ENCODE results near the gene OTUB2. TPM values are rescaled to one million over a fixed set of nuclear protein-coding genes. Genes with fewer than 3 reads are reported as not detected.

Gene OTUB2
- polyA plus RNA-seq, 1 donor = 0.93 TPM

GRCh38 chr14:94005324-94006073 is 20.6 kb upstream of the OTUB2 start:
- no peak overlapping the region for H3K27ac ChIP-seq (ENCODE audit: low read length)
- WGBS (ENCODE audit: insufficient coverage, low lambda C conversion rate) = 10% methylated on average over 2 of the region's 14 CpGs
- no peak for DNase-seq
- no peaks in the 10 kb centered on the region for H3K4me1 ChIP-seq (ENCODE audit: control insufficient read depth, insufficient read depth, low read length)
- no peaks in the 10 kb centered on the region for H3K36me3 ChIP-seq (ENCODE audit: control insufficient read depth, insufficient read depth, low read length)
- peaks cover 7% of the 10 kb centered on the region for H3K27me3 ChIP-seq (ENCODE audit: control insufficient read depth, insufficient read depth, low read length)
- H3K9me3 ChIP-seq (ENCODE audit: control insufficient read depth, low read depth, low read length) = no peaks in the 10 kb centered on the region
- no peak overlapping the region for H3K4me3 ChIP-seq (ENCODE audit: low read length)

- H3K4me1 ChIP-seq (ENCODE audit: control insufficient read depth, insufficient read depth, low read length) = no peaks in the 10 kb centered on the region
- no peak overlapping the region for H3K4me3 ChIP-seq (ENCODE audit: low read length)
- no peaks in the 10 kb centered on the region for H3K36me3 ChIP-seq (ENCODE audit: control insufficient read depth, insufficient read depth, low read length)
- no peaks in the 10 kb centered on the region for H3K9me3 ChIP-seq (ENCODE audit: control insufficient read depth, low read depth, low read length)
- no peak overlapping the region for H3K27ac ChIP-seq (ENCODE audit: low read length)
- WGBS (ENCODE audit: insufficient coverage, low lambda C conversion rate) = no CpG with 5 or more reads among the region's 3 CpGs
- DNase-seq = no peak
- peaks cover 2% of the 10 kb centered on the region for H3K27me3 ChIP-seq (ENCODE audit: control insufficient read depth, insufficient read depth, low read length)
Observed at GRCh38 chr14:94008234-94008633, 17.9 kb upstream of the OTUB2 start.

DNA sequence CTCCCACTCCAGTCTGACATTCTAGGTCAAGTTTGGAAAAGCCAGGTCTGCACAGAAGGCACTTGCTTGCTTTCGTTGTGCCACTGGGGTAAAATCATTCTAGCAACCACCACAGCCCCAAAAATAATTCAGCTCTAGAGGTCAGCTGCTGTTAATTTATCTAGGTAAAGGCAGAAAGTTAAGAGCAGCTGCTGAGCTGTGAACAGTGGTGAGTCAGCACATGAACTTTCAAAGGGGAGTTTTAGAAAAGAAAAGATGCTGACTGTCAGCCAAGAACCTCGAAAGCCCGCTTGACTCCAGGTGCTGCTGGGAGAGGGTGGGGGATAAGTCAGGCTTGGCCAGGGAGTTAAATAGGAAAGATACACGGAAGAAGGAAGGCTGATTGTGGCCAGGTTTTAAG is 16.4 kb upstream of the OTUB2 start:
- H3K27ac ChIP-seq (ENCODE audit: low read length) = no peak overlapping the region
- DNase-seq = no peak
- WGBS (ENCODE audit: insufficient coverage, low lambda C conversion rate) = no CpG with 5 or more reads among the region's 4 CpGs
- H3K9me3 ChIP-seq (ENCODE audit: control insufficient read depth, low read depth, low read length) = no peaks in the 10 kb centered on the region
- peaks cover 7% of the 10 kb centered on the region for H3K27me3 ChIP-seq (ENCODE audit: control insufficient read depth, insufficient read depth, low read length)
- H3K4me1 ChIP-seq (ENCODE audit: control insufficient read depth, insufficient read depth, low read length) = no peaks in the 10 kb centered on the region
- no peak overlapping the region for H3K4me3 ChIP-seq (ENCODE audit: low read length)
- no peaks in the 10 kb centered on the region for H3K36me3 ChIP-seq (ENCODE audit: control insufficient read depth, insufficient read depth, low read length)

GRCh38 chr14:94010625-94011024 is 15.5 kb upstream of the OTUB2 start:
- Histone ChIP-seq H3K27ac (ENCODE audit: low read length) (no peak overlapping the region), H3K4me1 (ENCODE audit: control insufficient read depth, insufficient read depth, low read length) (no peaks in the 10 kb centered on the region), H3K4me3 (ENCODE audit: low read length) (no peak overlapping the region), H3K27me3 (ENCODE audit: control insufficient read depth, insufficient read depth, low read length) (peaks cover 11% of the 10 kb centered on the region), H3K36me3 (ENCODE audit: control insufficient read depth, insufficient read depth, low read length) (no peaks in the 10 kb centered on the region), H3K9me3 (ENCODE audit: control insufficient read depth, low read depth, low read length) (no peaks in the 10 kb centered on the region)
- DNase-seq = no peak
- WGBS (ENCODE audit: insufficient coverage, low lambda C conversion rate) = no CpG with 5 or more reads among the region's 6 CpGs

DNA sequence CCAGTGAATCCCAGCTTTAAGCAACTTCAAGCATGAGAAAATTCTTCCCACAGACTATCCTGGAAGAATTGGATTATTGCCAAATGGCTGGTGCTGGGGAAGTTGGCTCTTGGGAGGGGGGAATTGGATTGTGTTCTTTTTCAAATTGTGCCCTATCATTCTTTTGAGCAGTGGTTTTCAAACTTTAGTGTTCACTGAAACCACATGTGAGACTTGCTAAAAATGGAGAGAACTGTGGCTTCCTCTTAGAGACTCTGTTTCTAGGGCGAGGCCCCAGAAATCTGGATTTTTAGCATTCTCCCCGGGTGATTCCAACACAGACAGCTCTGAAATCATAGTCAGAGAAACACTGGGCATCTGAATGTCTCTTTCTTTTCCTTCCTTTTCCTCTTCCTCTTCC is 14.3 kb upstream of the OTUB2 start:
- Histone ChIP-seq H3K4me1 (ENCODE audit: control insufficient read depth, insufficient read depth, low read length) (no peaks in the 10 kb centered on the region), H3K36me3 (ENCODE audit: control insufficient read depth, insufficient read depth, low read length) (no peaks in the 10 kb centered on the region), H3K27ac (ENCODE audit: low read length) (no peak overlapping the region), H3K4me3 (ENCODE audit: low read length) (no peak overlapping the region), H3K9me3 (ENCODE audit: control insufficient read depth, low read depth, low read length) (no peaks in the 10 kb centered on the region), H3K27me3 (ENCODE audit: control insufficient read depth, insufficient read depth, low read length) (peaks cover 14% of the 10 kb centered on the region)
- DNase-seq = no peak
- WGBS (ENCODE audit: insufficient coverage, low lambda C conversion rate) = no CpG with 5 or more reads among the region's 2 CpGs

DNA sequence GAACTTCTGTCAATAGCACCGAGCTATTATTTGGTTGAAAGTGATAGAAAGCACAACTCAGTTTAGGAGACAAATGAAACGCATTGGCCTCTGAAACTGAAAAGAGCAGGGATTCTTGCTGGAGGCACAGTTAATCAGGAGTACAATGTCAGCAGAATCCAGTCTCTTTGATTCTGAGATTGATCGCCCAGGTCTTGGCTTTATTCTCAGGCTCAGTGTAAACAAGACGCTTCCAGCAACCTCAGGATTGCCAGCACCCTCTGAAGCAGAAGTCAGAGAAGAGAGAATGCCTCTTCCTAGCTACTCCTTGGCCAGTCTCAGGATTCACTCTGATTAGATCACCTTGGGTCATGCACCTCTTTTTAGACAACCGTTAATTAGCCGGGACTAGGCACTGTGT is 11.8 kb upstream of the OTUB2 start:
- H3K9me3 ChIP-seq (ENCODE audit: control insufficient read depth, low read depth, low read length) = no peaks in the 10 kb centered on the region
- H3K36me3 ChIP-seq (ENCODE audit: control insufficient read depth, insufficient read depth, low read length) = no peaks in the 10 kb centered on the region
- no peak overlapping the region for H3K27ac ChIP-seq (ENCODE audit: low read length)
- no peaks in the 10 kb centered on the region for H3K4me1 ChIP-seq (ENCODE audit: control insufficient read depth, insufficient read depth, low read length)
- WGBS (ENCODE audit: insufficient coverage, low lambda C conversion rate) = no CpG with 5 or more reads among the region's 6 CpGs
- no peak for DNase-seq
- no peak overlapping the region for H3K4me3 ChIP-seq (ENCODE audit: low read length)
- H3K27me3 ChIP-seq (ENCODE audit: control insufficient read depth, insufficient read depth, low read length) = peaks cover 18% of the 10 kb centered on the region

DNA sequence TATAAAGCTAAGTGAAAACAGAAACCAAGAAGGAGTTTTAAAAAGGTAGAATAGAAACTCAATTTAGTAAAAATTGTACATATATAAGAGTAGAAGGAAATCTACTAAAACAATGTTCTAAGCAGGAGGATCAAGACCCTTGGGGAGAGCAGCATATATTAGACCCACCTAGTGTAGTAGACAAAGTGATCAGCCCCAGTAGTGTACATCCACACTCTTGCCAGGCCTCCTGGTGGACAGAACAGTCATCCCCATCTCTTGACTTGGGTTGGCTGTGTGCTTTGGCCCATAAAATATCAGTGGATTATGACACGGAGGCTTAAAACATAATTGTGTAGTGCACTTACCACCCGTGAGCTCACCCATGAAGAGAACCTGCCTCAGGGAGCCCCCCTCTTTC is 10.9 kb upstream of the OTUB2 start:
- no peaks in the 10 kb centered on the region for H3K9me3 ChIP-seq (ENCODE audit: control insufficient read depth, low read depth, low read length)
- H3K27ac ChIP-seq (ENCODE audit: low read length) = no peak overlapping the region
- H3K4me1 ChIP-seq (ENCODE audit: control insufficient read depth, insufficient read depth, low read length) = no peaks in the 10 kb centered on the region
- H3K27me3 ChIP-seq (ENCODE audit: control insufficient read depth, insufficient read depth, low read length) = peaks cover 18% of the 10 kb centered on the region
- WGBS (ENCODE audit: insufficient coverage, low lambda C conversion rate) = no CpG with 5 or more reads among the region's 2 CpGs
- H3K4me3 ChIP-seq (ENCODE audit: low read length) = no peak overlapping the region
- H3K36me3 ChIP-seq (ENCODE audit: control insufficient read depth, insufficient read depth, low read length) = no peaks in the 10 kb centered on the region
- no peak for DNase-seq

- Histone ChIP-seq H3K4me3 (ENCODE audit: low read length) (no peak overlapping the region), H3K4me1 (ENCODE audit: control insufficient read depth, insufficient read depth, low read length) (no peaks in the 10 kb centered on the region), H3K36me3 (ENCODE audit: control insufficient read depth, insufficient read depth, low read length) (no peaks in the 10 kb centered on the region), H3K9me3 (ENCODE audit: control insufficient read depth, low read depth, low read length) (no peaks in the 10 kb centered on the region), H3K27me3 (ENCODE audit: control insufficient read depth, insufficient read depth, low read length) (peaks cover 15% of the 10 kb centered on the region), H3K27ac (ENCODE audit: low read length) (no peak overlapping the region)
- WGBS (ENCODE audit: insufficient coverage, low lambda C conversion rate) = no CpG with 5 or more reads among the region's 8 CpGs
- DNase-seq = no peak
Observed at GRCh38 chr14:94016446-94016976, 9.6 kb upstream of the OTUB2 start.

- no CpG with 5 or more reads among the region's 8 CpGs for WGBS (ENCODE audit: insufficient coverage, low lambda C conversion rate)
- H3K36me3 ChIP-seq (ENCODE audit: control insufficient read depth, insufficient read depth, low read length) = no peaks in the 10 kb centered on the region
- H3K4me3 ChIP-seq (ENCODE audit: low read length) = no peak overlapping the region
- H3K27ac ChIP-seq (ENCODE audit: low read length) = no peak overlapping the region
- DNase-seq = no peak
- no peaks in the 10 kb centered on the region for H3K9me3 ChIP-seq (ENCODE audit: control insufficient read depth, low read depth, low read length)
- H3K27me3 ChIP-seq (ENCODE audit: control insufficient read depth, insufficient read depth, low read length) = peaks cover 15% of the 10 kb centered on the region
- H3K4me1 ChIP-seq (ENCODE audit: control insufficient read depth, insufficient read depth, low read length) = peaks cover 3% of the 10 kb centered on the region
Observed at GRCh38 chr14:94018308-94018707, 7.8 kb upstream of the OTUB2 start.

DNA sequence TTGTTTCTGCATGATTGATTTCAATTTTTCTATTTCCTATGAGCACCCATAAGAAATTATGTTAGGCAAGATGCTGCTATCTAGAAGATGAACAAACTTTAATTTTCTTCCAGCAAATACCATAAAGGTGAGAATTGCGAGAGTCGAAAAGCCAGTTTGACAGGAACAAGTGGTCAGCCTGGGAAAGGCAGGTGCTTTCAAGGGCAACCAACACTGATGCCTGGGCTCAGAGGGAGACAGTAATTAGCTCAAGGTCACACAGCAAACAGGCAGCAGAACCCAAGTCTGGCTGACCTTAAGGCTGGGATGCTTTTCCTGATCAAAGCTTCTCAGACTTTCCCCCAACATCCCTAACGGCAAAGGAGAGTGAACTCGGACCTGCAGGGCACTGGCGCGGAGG is 6.8 kb upstream of the OTUB2 start:
- no peak overlapping the region for H3K4me3 ChIP-seq (ENCODE audit: low read length)
- H3K27me3 ChIP-seq (ENCODE audit: control insufficient read depth, insufficient read depth, low read length) = peaks cover 14% of the 10 kb centered on the region
- H3K36me3 ChIP-seq (ENCODE audit: control insufficient read depth, insufficient read depth, low read length) = no peaks in the 10 kb centered on the region
- H3K27ac ChIP-seq (ENCODE audit: low read length) = no peak overlapping the region
- no peak for DNase-seq
- H3K4me1 ChIP-seq (ENCODE audit: control insufficient read depth, insufficient read depth, low read length) = peaks cover 3% of the 10 kb centered on the region
- H3K9me3 ChIP-seq (ENCODE audit: control insufficient read depth, low read depth, low read length) = no peaks in the 10 kb centered on the region
- WGBS (ENCODE audit: insufficient coverage, low lambda C conversion rate) = 45% methylated on average over 2 of the region's 6 CpGs

- H3K27me3 ChIP-seq (ENCODE audit: control insufficient read depth, insufficient read depth, low read length) = peaks cover 10% of the 10 kb centered on the region
- WGBS (ENCODE audit: insufficient coverage, low lambda C conversion rate) = 85% methylated on average over 2 of the region's 4 CpGs
- no peaks in the 10 kb centered on the region for H3K36me3 ChIP-seq (ENCODE audit: control insufficient read depth, insufficient read depth, low read length)
- no peak for DNase-seq
- no peak overlapping the region for H3K27ac ChIP-seq (ENCODE audit: low read length)
- no peaks in the 10 kb centered on the region for H3K9me3 ChIP-seq (ENCODE audit: control insufficient read depth, low read depth, low read length)
- H3K4me1 ChIP-seq (ENCODE audit: control insufficient read depth, insufficient read depth, low read length) = peaks cover 3% of the 10 kb centered on the region
- no peak overlapping the region for H3K4me3 ChIP-seq (ENCODE audit: low read length)
Observed at GRCh38 chr14:94020267-94020666, 5.9 kb upstream of the OTUB2 start.

Data from large intestine (tissue), 3 donors.